Right cardiac atrium (tissue), 5 donors: ENCODE measurements around the gene TMOD2. TPM values are rescaled to one million over a fixed set of nuclear protein-coding genes. Genes with fewer than 3 reads are reported as not detected.

ENCODE experiments used
- ATAC-seq, 2 donors: fragments of 200-7000 bp; cut with Tn5 transposase; one replicate each; pipeline versions ENCODE4 v1.8.0 to v1.9.1; 2020; ENCODE audit warnings: moderate library complexity in 2 of 2, mild to moderate bottlenecking in 1 of 2
- DNase-seq, 3 donors: peaks; one replicate each; pipeline ENCODE4 v3.0.0-alpha.2; 2020
- H3K27ac ChIP-seq: one replicate; pipeline ENCODE4 v1.5.1; 2013; ENCODE audit warnings: mild to moderate bottlenecking, low read length, control low read depth, moderate library complexity
- H3K27me3 ChIP-seq: one replicate; pipeline ENCODE4 v1.6.1; 2013; ENCODE audit not compliant: control insufficient read depth, insufficient read depth
- H3K4me1 ChIP-seq: one replicate; pipeline ENCODE4 v1.6.1; 2013; ENCODE audit warnings: low read length; ENCODE audit not compliant: control insufficient read depth, insufficient read depth
- H3K4me3 ChIP-seq: one replicate; pipeline ENCODE4 v1.5.1; 2013; ENCODE audit warnings: low read length, control low read depth
- H3K9me3 ChIP-seq: one replicate; pipeline ENCODE4 v1.6.1; 2013; ENCODE audit warnings: low read length; ENCODE audit not compliant: control insufficient read depth
- WGBS: extraction: QIAGEN DNeasy Blood & Tissue Kit; methylation state at CpG from one replicate; pipeline ENCODE4 v1.1.7; 2013; 5-methylcytosine and 5-hydroxymethylcytosine counted together
- intact Hi-C, 4 donors: fragments of 100-400 bp; cut with DNase I; formaldehyde crosslinking; loops; one replicate each; pipeline versions ENCODE4 v1.11.0 to v1.14.0; 2022 to 2023
- polyA plus RNA-seq: library from polyadenylated mRNA; stranded (reverse); fragments of 200-250 nt; gene quantifications from one replicate; pipeline ENCODE4 v1.2.3, GENCODE V29; 2013
- total RNA-seq, 4 donors: library from RNA; stranded (reverse); fragmentation: NEBNext Ultra II Directional; extraction: Animal tissue kit (Norgen Biotek cat#: 25700); gene quantifications; one replicate each; pipeline ENCODE4 v1.2.1, GENCODE V29; 2021
- donor health status: healthy with polysubstance abuse.
- donor health status: DM: no; HTN: yes; CAD: no.
- donor health status: DM: no; HTN: no; CAD: no.
- donor health status: DM: no; HTN: yes; CAD: no; lungs with severe emphysema.
- donor health status: DM: yes; HTN: yes; CAD: no.

The TMOD2 gene
- total and polyA plus RNA-seq, 5 donors: 3.6 to 17.8 (median 13.4) TPM

DNA sequence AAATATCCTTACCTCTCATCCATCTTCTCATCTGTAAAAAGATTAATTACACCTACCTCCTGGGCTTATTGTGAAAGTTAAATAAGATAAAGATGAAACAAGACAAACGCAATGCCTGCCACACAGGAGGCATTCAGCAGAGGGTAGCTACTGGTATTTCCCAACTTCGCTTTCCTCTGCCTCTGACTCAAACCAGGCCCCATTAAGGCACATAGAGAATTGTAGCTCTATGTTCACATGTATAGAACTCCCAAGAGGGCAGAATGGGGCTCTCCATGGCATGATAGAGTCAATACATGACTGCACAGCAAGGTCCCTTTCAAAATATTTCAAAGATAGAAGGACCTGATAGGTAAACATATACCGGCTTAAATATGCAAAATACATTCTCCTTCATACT lies 15.3 kb upstream of the TMOD2 start:
- ATAC-seq (no peak), DNase-seq (no peak)
- H3K4me1 ChIP-seq: peaks cover 8% of the 10 kb centered on the region
- intact Hi-C loops: no loop called here
- H3K27ac ChIP-seq: no peak overlapping the region
- WGBS: 66% methylated on average over 3 of the region's 3 CpGs
- H3K4me3 ChIP-seq: peak overlapping the region; percentile 68
- H3K9me3 ChIP-seq: no peaks in the 10 kb centered on the region
- no peaks in the 10 kb centered on the region for H3K27me3 ChIP-seq

- H3K4me3 ChIP-seq: peak overlapping the region; percentile 68
- peaks cover 8% of the 10 kb centered on the region for H3K4me1 ChIP-seq
- DNase-seq (peak; percentile 57 to 84 (median 83)), ATAC-seq (peak; percentile 64)
- no peaks in the 10 kb centered on the region for H3K27me3 ChIP-seq
- intact Hi-C loops: no loop called here
- no peaks in the 10 kb centered on the region for H3K9me3 ChIP-seq
- peak overlapping the region; percentile 49 for H3K27ac ChIP-seq
- 3% methylated on average over 69 of the region's 69 CpGs for WGBS
Measured at GRCh38 chr15:51736751-51737521, 14.5 kb upstream of the TMOD2 start.

DNA sequence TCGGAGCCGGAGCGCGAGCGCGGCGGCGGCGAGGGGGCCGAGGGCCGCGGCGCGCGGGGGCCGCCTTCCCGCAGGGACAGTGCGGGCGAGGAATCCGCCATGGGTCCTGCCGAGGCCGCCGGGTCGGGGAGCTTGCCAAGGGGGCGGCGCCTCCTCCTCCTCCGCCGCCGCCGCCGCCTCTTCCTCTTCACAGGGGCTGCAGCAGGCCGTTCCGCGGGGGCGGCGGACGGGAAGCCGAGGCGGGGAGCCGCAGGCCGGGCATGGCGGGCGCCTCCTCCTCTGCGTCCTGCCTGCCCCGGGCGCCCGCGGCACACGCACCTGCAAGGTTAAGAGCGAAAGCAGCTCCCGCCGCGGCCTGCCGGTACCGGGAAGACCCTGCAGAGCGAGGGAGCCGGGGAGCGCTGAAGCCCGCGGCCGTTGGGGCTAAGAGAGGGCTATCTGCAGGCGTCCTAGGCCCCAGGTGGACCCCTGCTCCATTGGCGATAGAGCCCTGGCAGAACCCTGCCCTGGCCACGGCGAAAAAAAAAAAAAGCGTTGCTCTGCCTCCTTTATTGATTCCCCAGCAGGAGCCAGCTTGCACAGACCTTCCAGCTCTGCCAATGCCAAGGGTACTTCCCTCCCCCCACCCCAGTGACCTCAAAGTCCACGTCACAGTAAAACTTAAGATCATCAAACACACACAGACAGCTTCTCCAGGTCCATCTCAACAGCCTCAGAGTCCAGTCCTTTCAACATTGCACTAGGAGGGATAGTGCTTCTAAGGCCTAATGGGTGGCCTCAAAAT lies 13.7 kb upstream of the TMOD2 start, which contains the start of gene LYSMD2:
Gene LYSMD2 (minus strand): TSS at position 134 of the 784 bp plus-strand sequence. CDS start 33 bp downstream, at position 101.
- no peaks in the 10 kb centered on the region for H3K27me3 ChIP-seq
- peak within 1 kb of the TSS; percentile 68 for H3K4me3 ChIP-seq
- no peaks in the 10 kb centered on the region for H3K9me3 ChIP-seq
- ATAC-seq (peak; percentile 96 to 97), DNase-seq (peak; percentile 86 to 95 (median 94))
- WGBS: under 1% methylated on average over 67 of the region's 67 CpGs
- intact Hi-C loops: no loop called here
- peak within 1 kb of the TSS; percentile 49 for H3K27ac ChIP-seq
- H3K4me1 ChIP-seq: peaks cover 3% of the 10 kb centered on the region

GRCh38 chr15:51738553-51738952 lies 12.8 kb upstream of the TMOD2 start:
- H3K27ac ChIP-seq: no peak overlapping the region
- peaks cover 2% of the 10 kb centered on the region for H3K4me1 ChIP-seq
- DNase-seq: no peak
- no peak for ATAC-seq
- intact Hi-C loops: no loop called here
- no peaks in the 10 kb centered on the region for H3K27me3 ChIP-seq
- no peaks in the 10 kb centered on the region for H3K9me3 ChIP-seq
- WGBS: 38% methylated on average over 2 of the region's 2 CpGs
- H3K4me3 ChIP-seq: no peak overlapping the region

DNA sequence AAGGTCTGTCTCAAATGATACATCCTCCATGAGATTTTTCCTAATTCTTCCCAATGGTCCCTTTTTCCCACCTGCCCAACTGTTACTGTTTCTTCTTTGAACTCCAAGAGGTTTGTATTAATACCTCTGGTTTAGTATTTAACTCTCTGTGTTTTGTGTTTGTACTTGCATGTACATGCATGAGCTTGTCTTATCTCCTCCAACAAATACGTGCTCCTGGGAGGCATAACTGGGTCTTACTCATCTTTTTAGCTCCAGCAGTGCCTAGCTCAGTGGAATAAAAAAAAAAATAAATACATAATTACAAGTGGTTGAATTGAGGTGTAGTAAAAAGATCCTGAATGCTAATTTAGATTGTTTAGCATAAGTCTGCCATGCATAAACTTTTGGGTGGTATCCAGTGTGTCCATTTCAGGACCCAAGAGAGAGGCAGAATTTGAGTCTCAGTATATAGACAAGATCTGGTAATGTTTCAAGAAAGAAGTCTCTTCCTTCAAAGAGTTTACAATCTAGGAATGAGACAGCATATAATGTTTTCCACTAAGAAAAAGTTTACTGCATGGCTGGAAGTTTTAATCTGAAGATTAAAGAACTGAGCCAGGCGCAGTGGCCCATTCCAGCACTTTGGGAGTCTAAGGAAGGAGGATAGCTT lies 12.2 kb upstream of the TMOD2 start:
- intact Hi-C loops: no loop called here
- 94% methylated on average over 2 of the region's 2 CpGs for WGBS
- H3K27ac ChIP-seq: no peak overlapping the region

DNA sequence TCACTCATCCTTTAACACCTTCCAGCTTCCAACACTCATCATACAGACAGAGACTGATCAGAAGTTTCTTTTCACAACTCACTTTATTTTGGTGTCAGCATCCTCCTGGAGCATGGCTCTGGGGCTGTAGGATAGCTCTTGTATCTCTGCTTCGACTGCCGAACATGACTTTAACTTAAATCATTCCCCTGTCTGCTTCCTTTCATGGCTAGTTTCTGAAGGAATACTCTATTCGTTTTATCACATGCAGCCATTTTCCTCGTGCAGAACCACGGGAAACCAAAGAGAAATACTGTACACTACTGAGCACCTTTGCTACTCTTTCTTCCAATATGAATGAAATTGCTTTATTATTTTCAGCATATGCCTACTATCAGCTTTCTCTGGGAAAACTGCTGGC lies 2.1 kb upstream of the TMOD2 start:
- no peak for ATAC-seq
- DNase-seq: no peak
- Histone ChIP-seq H3K4me1 (no peaks in the 10 kb centered on the region), H3K27me3 (no peaks in the 10 kb centered on the region), H3K9me3 (no peaks in the 10 kb centered on the region), H3K4me3 (no peak overlapping the region), H3K27ac (no peak overlapping the region)
- 70% methylated on average over 5 of the region's 5 CpGs for WGBS
- intact Hi-C loops: no loop called here

More for the DNA sequence above, 12.2 kb upstream of the TMOD2 start:
- DNase-seq (no peak), ATAC-seq (no peak)
- Histone ChIP-seq H3K4me1 (peaks cover 2% of the 10 kb centered on the region), H3K27me3 (no peaks in the 10 kb centered on the region), H3K9me3 (no peaks in the 10 kb centered on the region), H3K4me3 (no peak overlapping the region)

DNA sequence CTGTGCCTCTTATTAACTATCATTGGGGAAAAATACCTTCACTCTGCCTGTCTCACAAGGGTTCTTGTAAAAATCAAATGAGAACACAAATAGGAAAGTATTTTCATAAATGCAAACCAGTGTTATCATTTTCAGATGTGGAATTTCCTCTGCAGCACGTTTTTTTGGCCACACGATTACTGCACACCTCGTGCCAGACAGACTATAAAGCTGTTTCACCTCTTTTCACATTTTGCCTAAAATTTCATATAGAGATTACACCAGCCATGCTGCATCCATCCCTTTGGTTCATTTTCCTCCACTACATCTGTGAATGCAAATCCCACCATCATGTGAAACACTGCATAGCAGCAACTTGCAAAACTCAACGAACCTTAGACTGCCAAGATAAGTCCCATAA lies 1.2 kb upstream of the TMOD2 start:
- DNase-seq (no peak), ATAC-seq (no peak)
- intact Hi-C loops: no loop called here
- Histone ChIP-seq H3K27ac (no peak overlapping the region), H3K4me3 (no peak overlapping the region), H3K4me1 (no peaks in the 10 kb centered on the region), H3K9me3 (no peaks in the 10 kb centered on the region), H3K27me3 (no peaks in the 10 kb centered on the region)
- 67% methylated on average over 4 of the region's 4 CpGs for WGBS

GRCh38 chr15:51751697-51752683 lies 593 bp downstream of the TMOD2 start:
- peak; percentile 67 for ATAC-seq
- WGBS: 3% methylated on average over 71 of the region's 71 CpGs
- intact Hi-C loops: no loop called here
- H3K27me3 ChIP-seq: no peaks in the 10 kb centered on the region
- no peaks in the 10 kb centered on the region for H3K9me3 ChIP-seq
- H3K27ac ChIP-seq: peak overlapping the region; percentile 16
- DNase-seq: peak in 2 of 3 donors; percentile 66 to 73
- H3K4me1 ChIP-seq: peaks cover 5% of the 10 kb centered on the region
- peak overlapping the region; percentile 99 for H3K4me3 ChIP-seq

GRCh38 chr15:51752888-51753287 lies 1.5 kb downstream of the TMOD2 start:
- intact Hi-C loops: no loop called here
- no peak for ATAC-seq
- no peak overlapping the region for H3K4me3 ChIP-seq

DNA sequence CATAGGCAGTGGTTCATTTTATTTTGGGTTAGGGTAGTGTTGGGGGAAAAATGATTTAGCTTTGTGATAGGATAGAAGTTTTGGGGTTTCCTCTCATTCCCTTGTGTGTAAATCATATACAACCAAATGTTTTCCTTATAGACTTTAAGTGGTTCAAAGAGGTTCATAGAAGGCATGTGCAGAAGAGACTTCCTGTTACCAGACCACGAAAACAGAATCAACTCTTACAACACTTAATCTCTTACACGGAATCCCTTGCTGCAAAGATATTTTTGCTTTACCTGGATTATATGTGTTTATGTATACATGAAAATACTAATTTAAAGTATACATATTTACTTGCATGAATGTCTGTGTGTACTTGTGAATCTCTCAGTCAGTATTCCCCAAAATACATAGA lies 2.9 kb downstream of the TMOD2 start:
- Histone ChIP-seq H3K9me3 (no peaks in the 10 kb centered on the region), H3K27me3 (no peaks in the 10 kb centered on the region), H3K4me3 (no peak overlapping the region), H3K27ac (no peak overlapping the region), H3K4me1 (peaks cover 11% of the 10 kb centered on the region)
- 71% methylated on average over 2 of the region's 2 CpGs for WGBS
- no peak for ATAC-seq
- DNase-seq: no peak
- intact Hi-C loops: no loop called here

More at GRCh38 chr15:51752888-51753287, 1.5 kb downstream of the TMOD2 start:
- no peak for DNase-seq
- Histone ChIP-seq H3K4me1 (peaks cover 5% of the 10 kb centered on the region), H3K27me3 (no peaks in the 10 kb centered on the region), H3K9me3 (no peaks in the 10 kb centered on the region), H3K27ac (no peak overlapping the region)
- 79% methylated on average over 5 of the region's 5 CpGs for WGBS
